ENCODE measurements around the gene CCL16. TPM values are rescaled to one million over a fixed set of nuclear protein-coding genes. Genes with fewer than 3 reads are reported as not detected.

CCL16 gene
- total RNA-seq, 1 donor from 2014 or later: not detected

- Mint-ChIP-seq H3K4me1 (ENCODE audit: low read depth, unreplicated experiment) (no peaks in the 10 kb centered on the region), H3K27ac (ENCODE audit: unreplicated experiment) (no peak overlapping the region), H3K27me3 (ENCODE audit: unreplicated experiment) (peaks cover 4% of the 10 kb centered on the region), H3K36me3 (ENCODE audit: unreplicated experiment) (no peaks in the 10 kb centered on the region), H3K4me3 (ENCODE audit: unreplicated experiment) (no peak overlapping the region), H3K9me3 (ENCODE audit: unreplicated experiment) (no peaks in the 10 kb centered on the region)
- no peak for DNase-seq
- no peak for TF ChIP-seq CTCF (IDR thresholded peaks at IDR 0.05; ENCODE audit: partially characterized antibody, unreplicated experiment)
These were observed 46.5 kb downstream of the CCL16 start for GRCh38 chr17:35934760-35935159.

DNA sequence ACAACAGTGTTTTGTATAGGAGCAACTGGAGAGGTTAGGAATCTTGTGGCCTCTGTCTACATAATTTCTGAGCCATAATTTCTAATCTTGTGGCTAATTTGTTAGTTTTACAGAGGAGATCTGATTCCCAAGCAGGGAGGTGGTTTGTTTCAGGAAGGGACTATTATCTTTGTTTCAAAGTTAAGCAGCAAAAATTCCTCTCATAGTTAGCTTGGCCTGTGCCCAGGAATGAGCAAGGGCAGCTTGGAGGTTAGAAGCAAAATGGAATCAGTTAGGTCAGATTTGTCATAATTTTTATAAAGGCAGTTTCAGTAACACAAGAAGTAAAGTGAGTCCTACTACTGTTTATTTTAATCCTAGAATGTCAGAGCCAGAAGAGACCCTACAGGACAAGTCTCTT, 48.7 kb downstream of the CCL16 start:
- no peaks in the 10 kb centered on the region for H3K4me1 Mint-ChIP-seq (ENCODE audit: low read depth, unreplicated experiment)
- peaks cover 4% of the 10 kb centered on the region for H3K27me3 Mint-ChIP-seq (ENCODE audit: unreplicated experiment)
- H3K9me3 Mint-ChIP-seq (ENCODE audit: unreplicated experiment): no peaks in the 10 kb centered on the region
- H3K4me3 Mint-ChIP-seq (ENCODE audit: unreplicated experiment): no peak overlapping the region
- H3K27ac Mint-ChIP-seq (ENCODE audit: unreplicated experiment): no peak overlapping the region
- no peaks in the 10 kb centered on the region for H3K36me3 Mint-ChIP-seq (ENCODE audit: unreplicated experiment)
- TF ChIP-seq CTCF (IDR thresholded peaks at IDR 0.05; ENCODE audit: partially characterized antibody, unreplicated experiment): no peak
- no peak for DNase-seq

DNA sequence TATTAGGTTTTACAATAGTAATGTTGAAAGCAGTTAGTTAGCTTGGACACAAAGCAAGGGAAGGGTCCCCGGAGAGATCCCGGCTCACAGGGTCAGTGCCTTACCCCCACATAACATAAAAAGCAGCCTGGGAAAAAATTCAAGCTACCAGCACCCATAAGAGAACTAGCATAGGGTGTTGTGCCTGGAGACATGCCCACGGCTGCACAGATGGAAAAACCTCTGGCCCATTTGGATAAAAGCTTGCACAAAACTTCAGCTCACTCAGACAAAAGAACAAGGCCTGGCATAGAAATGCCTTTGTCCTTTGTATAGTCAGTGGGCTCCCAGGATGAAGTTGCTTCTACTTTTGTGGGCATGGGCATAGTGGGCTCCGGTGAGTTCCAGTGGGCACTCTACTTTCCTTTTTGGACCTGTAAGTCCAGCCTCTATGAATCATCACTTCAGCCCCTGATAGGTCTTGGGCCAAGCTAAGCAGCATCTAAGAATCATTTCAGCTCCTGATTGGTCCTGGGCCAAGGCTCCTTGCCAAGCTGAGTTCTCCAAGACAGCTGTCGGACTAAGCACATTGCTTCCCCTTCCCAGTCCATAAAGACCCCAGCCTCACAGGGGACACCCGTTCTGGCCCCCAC, 49.4 kb downstream of the CCL16 start:
- Mint-ChIP-seq H3K27ac (ENCODE audit: unreplicated experiment) (no peak overlapping the region), H3K4me3 (ENCODE audit: unreplicated experiment) (no peak overlapping the region), H3K36me3 (ENCODE audit: unreplicated experiment) (no peaks in the 10 kb centered on the region), H3K9me3 (ENCODE audit: unreplicated experiment) (no peaks in the 10 kb centered on the region), H3K27me3 (ENCODE audit: unreplicated experiment) (peaks cover 3% of the 10 kb centered on the region), H3K4me1 (ENCODE audit: low read depth, unreplicated experiment) (no peaks in the 10 kb centered on the region)
- TF ChIP-seq CTCF (IDR thresholded peaks at IDR 0.05; ENCODE audit: partially characterized antibody, unreplicated experiment): no peak
- no peak for DNase-seq

DNA sequence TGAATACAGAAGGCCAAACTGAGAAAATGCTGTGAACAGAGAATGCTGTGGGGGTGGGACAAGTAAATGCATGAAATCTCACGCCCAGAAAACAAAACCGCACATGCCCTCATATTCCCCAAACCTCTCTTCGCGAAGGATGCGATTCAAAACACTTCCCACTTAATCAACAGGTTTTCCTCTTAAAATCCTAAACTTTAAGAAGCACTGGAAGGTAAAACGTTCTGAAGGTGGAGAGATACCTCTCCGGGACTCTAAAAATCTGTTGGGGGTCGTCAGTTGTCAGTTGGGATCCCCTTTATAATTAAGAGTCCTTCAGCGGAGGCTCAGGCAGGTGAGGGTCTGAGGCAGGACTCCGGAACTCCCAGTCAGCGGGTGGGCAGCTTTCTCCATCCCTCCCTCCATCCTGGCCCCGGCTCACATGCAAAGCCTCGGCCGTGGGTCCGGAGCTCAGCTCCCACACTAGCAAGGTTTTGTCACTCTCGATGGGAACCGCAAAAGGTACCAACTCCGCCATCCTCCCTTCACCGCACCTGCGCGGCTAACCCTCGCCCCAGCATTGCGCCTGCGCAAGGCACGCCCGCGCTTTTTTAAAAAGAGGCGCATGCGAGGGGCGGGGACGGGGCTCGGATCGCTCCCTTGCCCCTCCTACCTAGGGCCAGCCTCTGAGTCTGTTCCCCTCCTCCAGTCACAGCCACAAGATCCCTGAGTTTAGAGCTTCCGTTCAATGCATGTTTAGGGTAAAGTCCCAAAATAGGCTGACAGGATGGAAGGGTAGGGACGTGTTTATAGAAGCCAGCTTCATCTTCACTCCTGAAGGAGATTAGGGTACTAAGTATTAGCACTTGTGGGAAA, 50.9 kb downstream of the CCL16 start, which contains the start of gene RDM1:
TSS of gene RDM1 (minus strand) at position 563 of the 855 bp plus-strand sequence. CDS start at position 517, 46 bp downstream.
- Mint-ChIP-seq H3K9me3 (ENCODE audit: unreplicated experiment) (no peaks in the 10 kb centered on the region), H3K4me1 (ENCODE audit: low read depth, unreplicated experiment) (no peaks in the 10 kb centered on the region), H3K27me3 (ENCODE audit: unreplicated experiment) (peaks cover 2% of the 10 kb centered on the region), H3K27ac (ENCODE audit: unreplicated experiment) (no peak within 1 kb of the TSS), H3K36me3 (ENCODE audit: unreplicated experiment) (no peaks in the 10 kb centered on the region), H3K4me3 (ENCODE audit: unreplicated experiment) (peak within 1 kb of the TSS; percentile 90)
- TF ChIP-seq CTCF (IDR thresholded peaks at IDR 0.05; ENCODE audit: partially characterized antibody, unreplicated experiment): no peak
- DNase-seq: peak; percentile 80

DNA sequence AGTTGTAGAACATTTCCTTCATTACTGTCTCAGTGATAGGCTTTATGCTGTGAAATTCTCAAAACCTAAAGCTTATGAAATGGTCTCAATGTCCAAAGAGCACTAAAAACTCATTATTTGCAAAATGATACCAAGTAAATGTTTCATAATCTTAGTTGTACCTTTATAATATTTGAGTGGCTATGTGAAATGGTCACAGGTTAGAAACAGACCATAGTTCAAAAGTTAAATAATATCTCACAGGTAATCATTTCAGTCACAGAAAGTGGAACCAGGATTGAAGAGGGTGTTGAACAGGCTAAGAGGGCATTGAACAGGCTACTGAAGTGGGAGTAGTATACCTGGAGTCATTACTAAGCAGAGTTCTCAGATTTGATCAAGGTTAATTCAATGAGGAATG, 53.6 kb downstream of the CCL16 start:
- peaks cover 2% of the 10 kb centered on the region for H3K27me3 Mint-ChIP-seq (ENCODE audit: unreplicated experiment)
- H3K9me3 Mint-ChIP-seq (ENCODE audit: unreplicated experiment): no peaks in the 10 kb centered on the region
- no peak overlapping the region for H3K27ac Mint-ChIP-seq (ENCODE audit: unreplicated experiment)
- no peak overlapping the region for H3K4me3 Mint-ChIP-seq (ENCODE audit: unreplicated experiment)
- no peaks in the 10 kb centered on the region for H3K4me1 Mint-ChIP-seq (ENCODE audit: low read depth, unreplicated experiment)
- TF ChIP-seq CTCF (IDR thresholded peaks at IDR 0.05; ENCODE audit: partially characterized antibody, unreplicated experiment): no peak
- no peak for DNase-seq
- no peaks in the 10 kb centered on the region for H3K36me3 Mint-ChIP-seq (ENCODE audit: unreplicated experiment)

Measured in glutamatergic neuron (in vitro differentiated cells).